ENCODE results near the gene ARHGEF28.

- TF ChIP-seq CTCF (IDR thresholded peaks at IDR 0.05; ENCODE audit: low read length), result no peak
- TF ChIP-seq EZH2phosphoT487 (IDR thresholded peaks at IDR 0.05; ENCODE audit: low read length), result no peak
- no peak for TF ChIP-seq EZH2 (optimal IDR thresholded peaks at IDR 0.05; ENCODE audit: low read depth, low read length)
Observed at GRCh38 chr5:73928476-73929070, 302.6 kb downstream of the ARHGEF28 start.
